Loucy (cell line): ENCODE results near the gene VEZF1.
"Not testable (repeated sequence)": the region's sequence is repeated elsewhere in the genome, so short reads cannot be mapped to it uniquely, and the experiment has no call there.

Experiments used
- H2AFZ ChIP-seq: fragments of 200-600 bp; sonication (generic); 2 replicates; pipeline ENCODE4 v1.6.0; 2016; ENCODE audit warnings: antibody characterized with exemption, mild to moderate bottlenecking, low read length, moderate library complexity
- H3F3A ChIP-seq: fragments of 200-600 bp; 2 replicates; pipeline ENCODE4 v1.6.0; 2016; ENCODE audit warnings: antibody characterized with exemption, low read depth, mild to moderate bottlenecking
- H3K27me3 ChIP-seq: fragments of 200-600 bp; sonication (generic); 2 replicates; pipeline ENCODE4 v1.6.1; 2014; ENCODE audit warnings: low read length, mild to moderate bottlenecking; ENCODE audit not compliant: insufficient read depth, poor library complexity, severe bottlenecking
- H3K36me3 ChIP-seq: fragments of 200-600 bp; sonication (generic); 2 replicates; pipeline ENCODE4 v1.6.1; 2016; ENCODE audit warnings: low read length; ENCODE audit not compliant: insufficient read depth
- H3K4me1 ChIP-seq: fragments of 200-600 bp; sonication (generic); 2 replicates; pipeline ENCODE4 v1.5.1; 2014; ENCODE audit warnings: low read length, mild to moderate bottlenecking; ENCODE audit not compliant: insufficient read depth, poor library complexity, severe bottlenecking
- H3K4me2 ChIP-seq: fragments of 200-600 bp; sonication (generic); 2 replicates; pipeline ENCODE4 v1.6.0; 2014; ENCODE audit warnings: antibody characterized with exemption, low read length, low read depth, mild to moderate bottlenecking; ENCODE audit not compliant: poor library complexity, severe bottlenecking
- H3K4me3 ChIP-seq: fragments of 200-600 bp; sonication (generic); 2 replicates; pipeline ENCODE4 v1.5.1; 2014; ENCODE audit warnings: low read length, mild to moderate bottlenecking, mixed read lengths; ENCODE audit not compliant: poor library complexity, severe bottlenecking
- H3K79me2 ChIP-seq: fragments of 200-600 bp; sonication (generic); 2 replicates; pipeline ENCODE4 v1.6.1; 2014; ENCODE audit warnings: low read length; ENCODE audit not compliant: insufficient read depth
- H3K9ac ChIP-seq: fragments of 200-600 bp; sonication (generic); 2 replicates; pipeline ENCODE4 v1.6.0; 2014; ENCODE audit warnings: mild to moderate bottlenecking, low read depth, low read length, moderate library complexity; ENCODE audit not compliant: poor library complexity, severe bottlenecking
- H3K9me2 ChIP-seq: fragments of 200-600 bp; sonication (generic); replicated peaks from 2 replicates; pipeline ENCODE4 v1.6.1; 2016; ENCODE audit warnings: low read depth, low read length, mixed read lengths
- H3K9me3 ChIP-seq: fragments of 200-600 bp; sonication (generic); 2 replicates; pipeline ENCODE4 v1.6.1; 2014; ENCODE audit warnings: mild to moderate bottlenecking, antibody characterized with exemption, low read length, low read depth; ENCODE audit not compliant: insufficient read depth
- H4K20me1 ChIP-seq: fragments of 200-600 bp; sonication (generic); 2 replicates; pipeline ENCODE4 v1.6.0; 2014; ENCODE audit warnings: antibody characterized with exemption, low read length, mild to moderate bottlenecking; ENCODE audit not compliant: insufficient read depth, poor library complexity, severe bottlenecking
- EZH2phosphoT487 ChIP-seq: fragments of 200-600 bp; IDR thresholded peaks from 2 replicates; pipeline ENCODE4 v1.6.1; 2018; ENCODE audit warnings: antibody characterized with exemption, mild to moderate bottlenecking, moderate library complexity, borderline replicate concordance
- TF ChIP-seq, protein P1 (sequence below): fragments of 200-600 bp; sonication (generic); conservative IDR thresholded peaks from 2 replicates; pipeline ENCODE4 v1.5.1; 2014; ENCODE audit warnings: mild to moderate bottlenecking, antibody characterized with exemption, low read length

The VEZF1 gene

DNA sequence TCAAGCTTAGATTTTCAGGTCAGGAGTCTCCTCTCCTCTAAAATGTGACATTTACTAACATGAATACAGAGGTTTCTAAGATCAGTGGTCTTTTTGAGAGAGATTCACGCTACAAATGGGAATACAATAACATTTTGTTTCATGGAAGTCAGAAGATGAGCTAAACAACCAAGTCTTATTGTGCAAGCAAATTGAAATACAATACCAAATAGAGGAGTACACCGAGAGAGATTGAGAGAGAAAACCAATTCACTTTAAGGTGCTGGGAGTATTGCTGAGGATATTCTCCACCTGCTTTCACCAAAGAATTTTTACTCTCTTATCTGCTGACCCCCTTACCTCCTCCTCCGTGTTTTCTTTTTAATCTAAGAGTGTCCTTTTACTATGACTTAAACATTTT lies 11.5 kb downstream of the VEZF1 start:
- no peaks in the 10 kb centered on the region for H3K9me3 ChIP-seq
- peaks cover 83% of the 10 kb centered on the region for H3K36me3 ChIP-seq
- no peak overlapping the region for H3K9ac ChIP-seq
- H4K20me1 ChIP-seq, result peaks cover 31% of the 10 kb centered on the region
- no peaks in the 10 kb centered on the region for H3F3A ChIP-seq
- peaks cover 17% of the 10 kb centered on the region for H3K4me1 ChIP-seq
- H3K4me3 ChIP-seq, result no peak overlapping the region
- no peaks in the 10 kb centered on the region for H3K27me3 ChIP-seq
- TF ChIP-seq, protein P1, sequence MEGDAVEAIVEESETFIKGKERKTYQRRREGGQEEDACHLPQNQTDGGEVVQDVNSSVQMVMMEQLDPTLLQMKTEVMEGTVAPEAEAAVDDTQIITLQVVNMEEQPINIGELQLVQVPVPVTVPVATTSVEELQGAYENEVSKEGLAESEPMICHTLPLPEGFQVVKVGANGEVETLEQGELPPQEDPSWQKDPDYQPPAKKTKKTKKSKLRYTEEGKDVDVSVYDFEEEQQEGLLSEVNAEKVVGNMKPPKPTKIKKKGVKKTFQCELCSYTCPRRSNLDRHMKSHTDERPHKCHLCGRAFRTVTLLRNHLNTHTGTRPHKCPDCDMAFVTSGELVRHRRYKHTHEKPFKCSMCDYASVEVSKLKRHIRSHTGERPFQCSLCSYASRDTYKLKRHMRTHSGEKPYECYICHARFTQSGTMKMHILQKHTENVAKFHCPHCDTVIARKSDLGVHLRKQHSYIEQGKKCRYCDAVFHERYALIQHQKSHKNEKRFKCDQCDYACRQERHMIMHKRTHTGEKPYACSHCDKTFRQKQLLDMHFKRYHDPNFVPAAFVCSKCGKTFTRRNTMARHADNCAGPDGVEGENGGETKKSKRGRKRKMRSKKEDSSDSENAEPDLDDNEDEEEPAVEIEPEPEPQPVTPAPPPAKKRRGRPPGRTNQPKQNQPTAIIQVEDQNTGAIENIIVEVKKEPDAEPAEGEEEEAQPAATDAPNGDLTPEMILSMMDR, result no peak
- no peak for TF ChIP-seq EZH2phosphoT487
- no peak overlapping the region for H3K4me2 ChIP-seq
- no peak overlapping the region for H2AFZ ChIP-seq
- peaks cover 49% of the 10 kb centered on the region for H3K79me2 ChIP-seq
- no peaks in the 10 kb centered on the region for H3K9me2 ChIP-seq

DNA sequence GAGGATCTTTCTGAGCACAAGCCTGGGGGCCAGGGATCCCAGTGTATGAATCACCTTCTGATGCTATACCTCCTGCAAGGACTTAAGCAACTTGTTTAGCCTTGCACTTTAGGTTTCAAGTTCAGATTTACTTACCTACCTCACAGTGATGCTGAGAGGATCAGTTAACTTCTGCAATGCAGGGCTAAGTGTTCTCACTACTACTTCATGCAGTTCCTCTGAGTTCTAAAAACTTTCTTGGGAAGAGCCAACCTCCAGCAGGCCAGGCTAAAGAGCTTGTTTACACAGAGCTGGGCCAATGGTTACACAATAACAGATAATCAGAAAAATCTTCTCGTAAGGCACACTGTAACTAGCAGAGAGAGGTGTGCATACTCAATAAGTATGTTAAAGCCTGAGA lies 13.0 kb downstream of the VEZF1 start:
- Histone ChIP-seq H3F3A (no peaks in the 10 kb centered on the region), H3K9me3 (no peaks in the 10 kb centered on the region), H3K9me2 (no peaks in the 10 kb centered on the region), H3K9ac (no peak overlapping the region), H2AFZ (no peak overlapping the region), H3K4me2 (no peak overlapping the region), H3K36me3 (peaks cover 72% of the 10 kb centered on the region), H3K4me1 (peaks cover 3% of the 10 kb centered on the region), H3K79me2 (peaks cover 34% of the 10 kb centered on the region), H3K27me3 (no peaks in the 10 kb centered on the region), H3K4me3 (no peak overlapping the region), H4K20me1 (peaks cover 15% of the 10 kb centered on the region)
- TF ChIP-seq, protein P1, result no peak
- no peak for TF ChIP-seq EZH2phosphoT487

DNA sequence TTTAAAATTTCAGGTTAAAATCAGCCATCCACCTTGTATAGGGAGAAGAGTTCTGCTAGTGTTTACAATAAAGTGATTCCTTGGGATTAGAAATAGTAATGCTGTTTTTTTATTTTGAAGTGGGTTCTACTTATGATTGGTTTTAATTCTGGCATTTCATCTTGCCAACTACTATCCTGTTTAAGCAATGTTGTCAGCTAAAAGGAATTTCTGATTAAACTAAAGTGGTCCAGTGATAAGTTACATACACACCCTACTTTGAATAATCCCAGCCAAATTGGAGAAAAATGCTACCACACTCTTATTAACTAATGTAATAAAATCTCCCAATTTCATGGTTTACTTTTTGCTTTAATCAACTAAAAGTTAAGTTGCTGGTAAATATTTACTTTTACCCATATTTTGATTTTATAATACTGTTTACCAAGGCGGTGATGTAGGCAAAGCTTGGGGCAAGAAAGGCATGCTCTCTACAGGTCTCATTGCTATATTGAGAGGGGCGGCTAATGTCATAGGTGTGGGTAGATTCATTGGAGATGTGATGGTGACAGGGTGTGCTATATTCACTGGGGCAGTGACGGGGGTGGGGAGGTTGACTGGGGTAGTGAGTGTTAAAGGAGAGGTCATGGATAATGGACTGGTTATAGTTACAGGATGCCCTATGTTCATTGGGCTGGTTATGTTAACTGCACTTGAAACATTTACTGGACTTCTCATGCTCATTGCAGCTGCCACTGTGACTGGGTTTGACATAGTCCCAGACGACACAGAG lies 13.8 kb downstream of the VEZF1 start:
- H3K4me3 ChIP-seq, H3K9me2 ChIP-seq, H3K9ac ChIP-seq, H3K27me3 ChIP-seq, H3F3A ChIP-seq, H2AFZ ChIP-seq, H3K4me2 ChIP-seq, H3K9me3 ChIP-seq, H3K4me1 ChIP-seq: not testable (repeated sequence)
- H3K36me3 ChIP-seq, result peaks cover 64% of the 10 kb centered on the region
- peaks cover 13% of the 10 kb centered on the region for H4K20me1 ChIP-seq
- peaks cover 26% of the 10 kb centered on the region for H3K79me2 ChIP-seq

DNA sequence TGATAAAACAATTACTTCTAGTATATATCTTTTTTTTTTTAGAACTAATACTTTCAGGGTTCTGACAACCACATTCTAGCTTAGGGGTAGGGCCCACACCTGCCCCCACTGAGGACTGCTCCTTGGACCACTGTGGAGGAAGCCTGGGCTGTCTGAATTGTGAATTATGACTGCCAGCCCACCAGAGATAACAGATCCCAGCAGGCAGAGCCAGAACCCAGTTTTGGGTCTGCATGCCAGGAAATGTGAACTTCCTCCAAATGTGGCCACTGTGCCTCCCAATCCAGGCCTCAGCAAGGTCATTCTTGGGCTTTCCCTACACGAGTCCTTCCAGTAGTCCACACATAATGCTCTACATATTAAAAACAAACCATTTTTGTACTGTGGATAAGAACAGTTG lies 15.9 kb downstream of the VEZF1 start:
- Histone ChIP-seq H3K36me3 (peaks cover 44% of the 10 kb centered on the region), H2AFZ (no peak overlapping the region), H3K27me3 (no peaks in the 10 kb centered on the region), H3K4me1 (no peaks in the 10 kb centered on the region), H3K4me3 (no peak overlapping the region), H3K9me3 (no peaks in the 10 kb centered on the region), H3K9me2 (no peaks in the 10 kb centered on the region), H3K9ac (no peak overlapping the region), H3K79me2 (peaks cover 11% of the 10 kb centered on the region; the same call in 1 of the 2 replicates), H3F3A (no peaks in the 10 kb centered on the region), H3K4me2 (no peak overlapping the region), H4K20me1 (peaks cover 2% of the 10 kb centered on the region)
- TF ChIP-seq EZH2phosphoT487, result no peak
- TF ChIP-seq, protein P1, result no peak
